HepG2 (cell line): Measurements from ENCODE around the gene SLC27A3. TPM values are rescaled to one million over a fixed set of nuclear protein-coding genes. Genes with fewer than 3 reads are reported as not detected.

Experiments
- ATAC-seq: fragments of 200-7000 bp; cut with Tn5 transposase; 3 replicates; pipeline ENCODE4 v1.9.1; 2020; ENCODE audit warnings: mild to moderate bottlenecking, moderate library complexity
- BruUV-seq: library from RNA; stranded (reverse); fragments of 400-500 nt; replicated peaks from 2 replicates; lab custom pipeline; 2021; lab: Mats Ljungman, UMichigan
- CTCF ChIA-PET: fragments of 300-600 bp; formaldehyde crosslinking; extraction: SDS; loops from one replicate; lab custom pipeline; 2021; ENCODE audit warnings: low total read pairs, inconsistent platforms, low intra/inter-chr PET ratio; lab: Yijun Ruan, JAX
- POLR2A ChIA-PET: fragments of 350-600 bp; sonication (Branson Sonifier 250); formaldehyde crosslinking; loops from one replicate; lab custom pipeline; 2020; ENCODE audit warnings: antibody characterized with exemption, inconsistent platforms; lab: Yijun Ruan, JAX
- DNase-seq: peaks from one replicate; pipeline ENCODE4 v3.0.0-alpha.2; 2015; ENCODE audit warnings: low spot score
- FAIRE-seq: peaks from 3 replicates; lab custom pipeline; 2011; peaks lifted over from hg19 to GRCh38; lab: Jason Lieb, UNC
- H2AFZ ChIP-seq: one replicate; pipeline ENCODE4 v1.6.1; 2011; ENCODE audit warnings: low read length, inconsistent platforms
- H3K27ac ChIP-seq: fragments of 300-600 bp; 3 replicates; pipeline ENCODE4 v1.8.0; 2011; ENCODE audit warnings: mixed run types, mild to moderate bottlenecking, mixed read lengths, low read length, inconsistent platforms; ENCODE audit not compliant: insufficient read depth; ENCODE audit errors: extremely low read length
- H3K27me3 ChIP-seq, 2 experiments: fragments of 200-600 bp in 1 of 2; 2 replicates in 1 of 2; 3 replicates in 1 of 2; pipeline versions ENCODE4 v1.6.0 to v1.8.0; 2011; ENCODE audit warnings: low read length in 2 of 2, mild to moderate bottlenecking in 2 of 2, moderate library complexity in 2 of 2, inconsistent platforms in 1 of 2; ENCODE audit not compliant: insufficient read depth in 2 of 2, control insufficient read depth in 1 of 2
- H3K36me3 ChIP-seq, 2 experiments: fragments of 200-600 bp in 1 of 2; replicated peaks in 1 of 2; 2 replicates in 1 of 2; 3 replicates in 1 of 2; pipeline versions ENCODE4 v1.5.1 to v1.8.0; 2011; ENCODE audit warnings: low read length in 2 of 2, inconsistent platforms in 1 of 2; ENCODE audit not compliant: insufficient read depth in 2 of 2, control insufficient read depth in 1 of 2
- H3K4me1 ChIP-seq: 2 replicates; pipeline ENCODE4 v1.5.1; 2012; ENCODE audit warnings: low read length, inconsistent platforms; ENCODE audit not compliant: insufficient read depth
- H3K4me2 ChIP-seq: 2 replicates; pipeline ENCODE4 v1.6.0; 2011; ENCODE audit warnings: low read depth, low read length, inconsistent platforms
- H3K4me3 ChIP-seq, 3 experiments: fragments of 200-600 bp in 1 of 3; sonication (generic), shearing (Covaris generic) in 1 of 3; replicated peaks in 1 of 3; 2 replicates each; pipeline ENCODE4 v1.5.1; 2011 to 2016; ENCODE audit warnings: low read length in 3 of 3, inconsistent platforms in 2 of 3, low read depth in 2 of 3, mild to moderate bottlenecking in 2 of 3, control low read depth in 1 of 3, mixed read lengths in 1 of 3; ENCODE audit not compliant: insufficient read depth in 1 of 3
- H3K79me2 ChIP-seq: one replicate; pipeline ENCODE4 v1.6.1; 2011; ENCODE audit warnings: low read length, inconsistent platforms; ENCODE audit not compliant: insufficient read depth
- H3K9ac ChIP-seq: 2 replicates; pipeline ENCODE4 v1.6.0; 2011; ENCODE audit warnings: mild to moderate bottlenecking, low read depth, low read length, inconsistent platforms; ENCODE audit not compliant: insufficient read depth
- H3K9me3 ChIP-seq: 2 replicates; pipeline ENCODE4 v1.5.1; 2012; ENCODE audit warnings: mild to moderate bottlenecking, low read length
- H4K20me1 ChIP-seq: 2 replicates; pipeline ENCODE4 v1.6.0; 2011; ENCODE audit warnings: inconsistent platforms, mild to moderate bottlenecking, low read length, moderate library complexity; ENCODE audit not compliant: insufficient read depth
- CTCF ChIP-seq: sonication (generic); formaldehyde crosslinking; IDR thresholded peaks from 2 replicates; pipeline ENCODE4 v1.5.0; 2020; ENCODE audit warnings: mild to moderate bottlenecking, missing genetic modification reagents, moderate library complexity
- GABPB1 ChIP-seq: IDR thresholded peaks from 2 replicates; pipeline ENCODE4 v1.6.1; 2016; ENCODE audit warnings: mild to moderate bottlenecking, missing genetic modification reagents, moderate library complexity, missing compliant biosample characterization
- GATAD2A ChIP-seq: IDR thresholded peaks from 2 replicates; pipeline ENCODE4 v1.6.1; 2016
- HDAC1 ChIP-seq: sonication (generic); formaldehyde crosslinking; IDR thresholded peaks from 2 replicates; pipeline ENCODE4 v1.5.1; 2020; ENCODE audit warnings: mild to moderate bottlenecking, missing genetic modification reagents
- PRPF4 ChIP-seq: fragments of 200-400 bp; formaldehyde crosslinking; IDR thresholded peaks from 2 replicates; pipeline ENCODE4 v1.6.1; 2016; ENCODE audit warnings: low read length, low read depth; ENCODE audit not compliant: poor library complexity, severe bottlenecking
- TERF1 ChIP-seq: sonication (generic); formaldehyde crosslinking; IDR thresholded peaks from 2 replicates; pipeline ENCODE4 v1.8.0; 2022; ENCODE audit warnings: mild to moderate bottlenecking, missing genetic modification reagents, moderate library complexity
- ZC3H13 ChIP-seq: sonication (generic); formaldehyde crosslinking; IDR thresholded peaks from 2 replicates; pipeline ENCODE4 v1.8.1; 2023; ENCODE audit warnings: mild to moderate bottlenecking, missing genetic modification reagents, moderate library complexity
- ZNF263 ChIP-seq: sonication (generic); formaldehyde crosslinking; IDR thresholded peaks from 2 replicates; pipeline ENCODE4 v1.4.0; 2020; ENCODE audit warnings: missing genetic modification reagents
- ZNF770 ChIP-seq: sonication (generic); formaldehyde crosslinking; IDR thresholded peaks from 2 replicates; pipeline ENCODE4 v1.5.0; 2020; ENCODE audit warnings: mild to moderate bottlenecking, missing genetic modification reagents
- ZNF780A ChIP-seq: sonication (generic); formaldehyde crosslinking; IDR thresholded peaks from 2 replicates; pipeline ENCODE4 v1.8.0; 2022; ENCODE audit warnings: mild to moderate bottlenecking, missing genetic modification reagents, moderate library complexity
- WGBS: methylation state at CpG from one replicate; pipeline ENCODE4 v1.1.6; 2017; ENCODE audit warnings: low lambda C conversion rate; 5-methylcytosine and 5-hydroxymethylcytosine counted together
- in situ Hi-C: cut with HindIII; loops from 2 replicates; pipeline ENCODE4 v1.10.0; 2017; ENCODE audit warnings: low pct_unique_long_range_greater_than_20kb; ENCODE audit not compliant: extremely low pct_ligation_motif_present
- intact Hi-C: fragments of 100-400 bp; cut with micrococcal nuclease; formaldehyde crosslinking; loops from one replicate; pipeline ENCODE4 v1.10.0; 2022; ENCODE audit not compliant: unreplicated experiment
- polyA plus RNA-seq, 8 experiments: library from polyadenylated mRNA; depleted of rRNA in 3 of 8; stranded (reverse) in 7 of 8; unstranded in 1 of 8; fragments of >200 nt; fragmentation: Illumina TruSeq in 4 of 8; extraction: Trizol in 4 of 8; gene quantifications; 2 replicates each; pipeline versions ENCODE4 v1.2.1 to v1.2.3, GENCODE V29; 2011 to 2016; ENCODE audit warnings: low read depth in 4 of 8, missing spikeins in 1 of 8, mixed read lengths in 1 of 8; ENCODE audit not compliant: insufficient read depth in 1 of 8
- total RNA-seq, 5 experiments: library from RNA; depleted of rRNA; stranded (reverse); fragments of >200 nt; fragmentation: Illumina TruSeq; extraction: Trizol; gene quantifications; 2 replicates each; pipeline ENCODE4 v1.2.3, GENCODE V29; 2016; ENCODE audit warnings: low read depth in 1 of 5
- TF ChIP-seq, protein P1 (sequence below): sonication (generic); formaldehyde crosslinking; IDR thresholded peaks from 2 replicates; pipeline ENCODE4 v1.5.1; 2020; ENCODE audit warnings: mild to moderate bottlenecking, missing genetic modification reagents, moderate library complexity

Gene SLC27A3
- total and polyA plus RNA-seq, 2 of the 13 experiments (the other 11 are each of a cell fraction or from before 2014, with no cell fraction given): 4.3 to 10.3 TPM

DNA sequence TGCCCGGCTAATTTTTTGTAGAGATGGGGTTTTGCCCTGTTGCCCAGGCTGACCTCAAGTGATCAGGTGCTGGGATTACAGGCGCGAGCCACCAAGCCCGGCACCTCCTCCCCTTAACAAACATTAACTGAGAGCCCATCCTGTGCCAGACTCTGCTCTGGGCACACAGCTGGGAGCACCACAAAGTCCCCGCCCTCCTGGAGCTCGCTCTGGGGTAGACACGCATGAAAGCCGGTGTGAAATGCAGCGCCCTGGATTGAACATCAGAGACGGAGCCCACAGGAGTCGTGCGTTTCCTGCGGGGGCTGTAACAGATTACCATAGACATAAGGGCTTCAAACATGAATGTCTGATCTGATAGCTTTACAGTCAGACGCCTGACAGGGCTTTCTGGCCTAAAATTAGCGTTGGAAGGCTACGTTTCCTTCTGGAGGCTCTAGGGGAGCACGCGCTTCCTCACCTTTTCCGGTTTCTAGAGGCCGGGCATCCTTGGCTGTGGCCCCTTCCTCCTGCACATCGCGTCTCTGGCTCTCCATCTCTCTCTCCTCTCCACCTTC lies 14.3 kb downstream of the SLC27A3 start:
- Histone ChIP-seq H3K4me2 (peak overlapping the region; percentile 66), H2AFZ (peak overlapping the region; percentile 48), H3K4me1 (peaks cover 41% of the 10 kb centered on the region), H3K4me3 (peak overlapping the region in 1 of 3 experiments; percentile 47; a peak in 3 of 6 replicates), H3K36me3 (no peaks in the 10 kb centered on the region), H3K27me3 (peaks cover 2 to 37% of the 10 kb centered on the region in 2 experiments; a peak in 3 of 5 replicates), H3K79me2 (no peaks in the 10 kb centered on the region), H3K9ac (no peak overlapping the region), H3K27ac (no peak overlapping the region), H4K20me1 (no peaks in the 10 kb centered on the region), H3K9me3 (no peaks in the 10 kb centered on the region)
- BruUV-seq: no TSS peak
- in situ Hi-C loops (no loop called here), intact Hi-C loops (no loop called here)
- DNase-seq (no peak), FAIRE-seq (no peak), ATAC-seq (peak; percentile 18)
- WGBS: 36% methylated on average over 10 of the region's 22 CpGs
- TF ChIP-seq TERF1 (CRISPR knock-in tag) (no peak), ZNF770 (CRISPR knock-in tag) (0 out of 2 replicates have a peak, but pooled peaks have one; percentile 5), GABPB1 (0 out of 2 replicates have a peak, but pooled peaks have one; percentile 9), GATAD2A (no peak), PRPF4 (no peak), ZNF780A (CRISPR knock-in tag) (no peak), ZNF263 (CRISPR knock-in tag) (peak; percentile 88), ZC3H13 (CRISPR knock-in tag) (no peak), HDAC1 (CRISPR knock-in tag) (0 out of 2 replicates have a peak, but pooled peaks have one; percentile 29), CTCF (CRISPR knock-in tag) (peak; percentile 9; the same call in 1 of the 2 replicates)
- TF ChIP-seq, protein P1, sequence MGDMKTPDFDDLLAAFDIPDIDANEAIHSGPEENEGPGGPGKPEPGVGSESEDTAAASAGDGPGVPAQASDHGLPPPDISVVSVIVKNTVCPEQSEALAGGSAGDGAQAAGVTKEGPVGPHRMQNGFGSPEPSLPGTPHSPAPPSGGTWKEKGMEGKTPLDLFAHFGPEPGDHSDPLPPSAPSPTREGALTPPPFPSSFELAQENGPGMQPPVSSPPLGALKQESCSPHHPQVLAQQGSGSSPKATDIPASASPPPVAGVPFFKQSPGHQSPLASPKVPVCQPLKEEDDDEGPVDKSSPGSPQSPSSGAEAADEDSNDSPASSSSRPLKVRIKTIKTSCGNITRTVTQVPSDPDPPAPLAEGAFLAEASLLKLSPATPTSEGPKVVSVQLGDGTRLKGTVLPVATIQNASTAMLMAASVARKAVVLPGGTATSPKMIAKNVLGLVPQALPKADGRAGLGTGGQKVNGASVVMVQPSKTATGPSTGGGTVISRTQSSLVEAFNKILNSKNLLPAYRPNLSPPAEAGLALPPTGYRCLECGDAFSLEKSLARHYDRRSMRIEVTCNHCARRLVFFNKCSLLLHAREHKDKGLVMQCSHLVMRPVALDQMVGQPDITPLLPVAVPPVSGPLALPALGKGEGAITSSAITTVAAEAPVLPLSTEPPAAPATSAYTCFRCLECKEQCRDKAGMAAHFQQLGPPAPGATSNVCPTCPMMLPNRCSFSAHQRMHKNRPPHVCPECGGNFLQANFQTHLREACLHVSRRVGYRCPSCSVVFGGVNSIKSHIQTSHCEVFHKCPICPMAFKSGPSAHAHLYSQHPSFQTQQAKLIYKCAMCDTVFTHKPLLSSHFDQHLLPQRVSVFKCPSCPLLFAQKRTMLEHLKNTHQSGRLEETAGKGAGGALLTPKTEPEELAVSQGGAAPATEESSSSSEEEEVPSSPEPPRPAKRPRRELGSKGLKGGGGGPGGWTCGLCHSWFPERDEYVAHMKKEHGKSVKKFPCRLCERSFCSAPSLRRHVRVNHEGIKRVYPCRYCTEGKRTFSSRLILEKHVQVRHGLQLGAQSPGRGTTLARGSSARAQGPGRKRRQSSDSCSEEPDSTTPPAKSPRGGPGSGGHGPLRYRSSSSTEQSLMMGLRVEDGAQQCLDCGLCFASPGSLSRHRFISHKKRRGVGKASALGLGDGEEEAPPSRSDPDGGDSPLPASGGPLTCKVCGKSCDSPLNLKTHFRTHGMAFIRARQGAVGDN (CRISPR knock-in tag): peak; percentile 35; the same call in 1 of the 2 replicates
- ChIA-PET POLR2A (interaction anchor here (3.8 kb wide), 1 partner anchor 201 kb away, joined by 17 read pairs; the partner anchor contains the start of gene RPS27), CTCF (no interaction called here)
